ENCODE measurements around the gene TENM4.
"Not testable (repeated sequence)": the region's sequence is repeated elsewhere in the genome, so short reads cannot be mapped to it uniquely, and the experiment has no call there.

TENM4 gene

DNA sequence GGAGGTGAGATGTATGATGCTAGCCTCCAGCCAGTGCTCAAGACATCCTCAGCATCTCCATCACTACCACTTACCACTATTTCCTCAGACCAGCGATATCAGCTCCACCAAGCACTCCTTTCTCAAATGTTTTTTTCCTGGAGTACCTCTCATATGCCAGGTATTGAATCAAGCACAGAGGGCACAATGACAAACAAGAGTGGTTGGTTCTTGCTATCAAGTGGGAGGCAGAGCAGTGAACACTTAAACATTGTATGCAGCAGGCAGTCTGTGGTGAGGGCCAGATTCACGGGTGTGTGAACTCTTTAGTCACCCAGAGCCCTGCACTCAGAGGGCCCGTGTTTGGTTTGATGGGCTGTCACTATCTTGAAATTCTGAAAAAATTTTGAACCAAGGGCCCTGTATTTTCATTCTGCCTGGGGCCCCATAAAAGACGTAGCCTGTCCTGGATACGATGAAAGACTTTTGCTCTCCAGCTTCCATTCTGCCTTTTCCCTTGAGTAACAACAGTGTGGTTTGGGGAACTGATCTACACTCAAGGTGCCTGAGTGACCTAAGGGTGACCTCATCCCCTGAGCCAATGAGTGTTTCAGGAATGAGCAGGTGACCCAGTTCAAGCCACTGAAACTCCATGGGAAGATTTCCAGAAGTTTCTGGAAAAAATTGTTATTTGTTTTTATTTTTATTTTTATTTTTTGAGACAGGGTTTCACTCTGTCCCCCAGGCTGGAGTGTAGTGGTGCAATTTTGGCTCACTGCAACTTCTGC is 517.8 kb downstream of the TENM4 start:
- no peak for DNase-seq

- DNase-seq, result no peak
These were observed 519.3 kb downstream of the TENM4 start for GRCh38 chr11:78921509-78921908.

- no peak for DNase-seq
These were observed 520.5 kb downstream of the TENM4 start for GRCh38 chr11:78920329-78920728.

DNA sequence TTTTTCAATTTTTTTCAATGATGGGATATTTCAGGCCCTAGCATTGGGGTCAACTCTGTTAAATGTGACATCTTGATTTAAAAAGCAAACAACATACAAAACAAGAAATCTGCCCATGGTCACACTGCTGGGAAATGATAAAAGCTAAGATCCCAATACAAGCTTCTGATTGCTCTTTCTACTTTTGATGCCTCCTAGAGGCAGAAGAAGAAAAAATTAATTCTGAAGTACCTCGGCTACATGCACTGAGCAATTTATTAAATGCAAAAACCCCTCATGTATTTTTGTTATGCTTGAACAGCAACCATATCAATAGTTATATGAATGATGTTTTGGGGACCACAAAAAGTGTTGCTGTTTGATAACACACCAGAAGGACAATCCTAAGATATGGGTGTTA is 524.1 kb downstream of the TENM4 start:
- DNase-seq, result no peak

GRCh38 chr11:78914503-78914902 is 526.3 kb downstream of the TENM4 start:
- no peak for DNase-seq

GRCh38 chr11:78912778-78913177 is 528.1 kb downstream of the TENM4 start:
- DNase-seq, result no peak

DNA sequence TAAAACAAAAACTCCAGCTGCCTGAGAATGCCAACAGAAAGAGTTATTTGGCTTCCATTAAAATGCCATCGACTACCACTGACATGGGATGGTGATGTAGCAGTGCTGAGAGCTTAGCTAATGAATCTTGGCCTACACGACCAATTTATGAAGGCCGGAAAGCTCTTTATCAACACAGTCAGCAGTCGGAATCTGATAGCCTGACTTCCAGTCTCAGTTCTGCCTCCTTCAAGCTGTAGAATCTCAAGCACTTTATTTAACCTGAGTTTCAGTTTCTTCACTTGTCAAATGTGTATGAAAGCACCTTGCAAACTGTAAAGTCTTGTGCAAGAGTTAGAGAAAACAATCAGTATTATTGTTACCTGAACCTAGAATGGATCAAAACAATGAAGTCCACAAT is 530.5 kb downstream of the TENM4 start:
- no peak for DNase-seq

GRCh38 chr11:78909386-78909785 is 531.4 kb downstream of the TENM4 start:
- DNase-seq, result no peak

DNA sequence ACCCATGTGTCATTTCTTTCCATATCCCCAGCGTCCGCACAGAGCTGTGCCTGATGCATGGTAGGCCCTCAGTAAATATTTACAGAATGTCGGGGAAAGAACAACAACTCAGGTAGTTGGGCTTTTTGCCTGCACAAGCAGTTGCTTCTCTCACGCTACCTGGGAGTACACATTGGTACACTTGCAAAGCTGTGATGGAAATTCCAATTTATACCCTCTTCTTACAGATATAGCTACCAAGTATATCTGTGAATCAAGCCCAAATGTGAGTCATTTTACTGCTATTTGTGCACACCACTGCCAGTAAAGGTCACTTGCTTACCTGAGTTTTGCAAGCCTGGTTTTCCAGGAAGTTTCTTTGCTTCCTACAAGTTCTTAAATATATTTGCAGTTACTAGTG is 533.2 kb downstream of the TENM4 start:
- no peak for DNase-seq

DNA sequence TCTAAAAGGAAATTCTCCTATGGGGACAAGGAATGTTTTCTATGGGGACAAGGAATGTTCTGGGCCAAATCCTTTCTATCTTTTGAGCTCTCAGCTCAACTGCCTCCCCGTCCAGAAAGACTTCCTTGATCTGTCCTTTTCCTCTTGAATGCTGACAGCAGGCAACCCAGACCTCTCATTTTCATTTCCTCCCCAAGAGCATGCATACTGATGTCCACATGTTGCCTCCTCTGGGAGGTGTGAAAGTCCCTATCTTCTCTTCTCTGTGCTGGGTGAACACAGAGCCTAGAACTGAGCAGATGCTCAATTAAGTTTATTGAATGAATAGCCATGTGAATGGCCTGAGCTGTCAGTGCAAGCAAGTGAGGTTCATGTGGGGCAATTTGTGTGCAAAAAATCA is 534.3 kb downstream of the TENM4 start:
- no peak for DNase-seq

DNA sequence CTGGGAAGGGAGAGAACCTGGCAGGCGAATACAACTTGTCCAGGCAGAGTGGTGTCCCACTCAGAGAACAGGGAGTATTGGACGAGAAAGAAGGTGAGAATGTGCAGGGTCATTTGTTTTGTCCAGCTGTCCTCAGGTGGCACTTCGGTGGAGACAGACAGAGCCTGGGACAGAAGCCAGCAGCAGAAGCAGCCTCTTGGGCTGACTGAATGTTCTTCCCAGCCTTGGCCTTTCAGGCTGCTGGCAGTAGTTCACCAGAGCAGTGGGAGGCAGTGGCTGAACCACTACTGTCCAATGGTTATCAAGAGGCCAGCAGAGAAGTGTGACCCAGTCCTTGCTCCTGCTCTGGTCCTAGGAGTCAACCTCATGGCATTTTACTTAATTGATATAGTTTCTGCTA is 535.1 kb downstream of the TENM4 start:
- no peak for DNase-seq

DNA sequence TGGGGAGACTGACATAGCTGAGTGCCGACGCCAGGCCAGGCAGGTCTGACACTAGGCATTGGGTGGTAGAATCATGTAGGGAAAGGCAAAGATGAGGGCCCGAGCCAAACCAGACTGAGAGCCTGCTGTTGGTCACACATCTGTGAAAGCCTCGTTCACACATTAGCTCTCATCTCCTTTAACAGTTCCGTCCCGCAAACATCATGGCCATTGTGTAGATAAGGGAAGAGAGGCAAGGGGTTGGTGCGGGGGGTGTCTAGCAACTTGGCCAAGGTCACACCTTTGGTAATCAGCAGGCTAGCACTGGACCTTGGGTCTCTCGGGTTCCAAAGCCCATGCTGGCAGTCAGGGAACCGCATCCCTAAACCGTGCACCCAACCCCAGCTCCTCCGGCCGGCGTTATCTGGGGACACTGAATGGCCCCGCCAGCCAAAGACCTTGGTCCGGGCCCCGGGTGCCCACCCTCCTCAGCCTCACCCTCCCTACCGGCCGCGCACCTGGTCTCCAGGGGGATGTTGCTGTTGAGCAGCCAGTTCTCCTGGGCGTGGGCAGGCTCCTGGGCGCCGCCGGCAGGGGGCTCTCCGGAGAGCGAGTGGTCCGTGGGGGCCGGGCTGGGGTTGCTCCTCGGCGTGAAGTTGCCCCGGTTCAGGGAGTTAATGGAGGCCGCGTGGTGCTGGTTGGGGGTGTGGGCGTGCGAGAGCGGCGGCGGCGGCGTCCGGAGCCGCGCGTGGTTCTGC is 537.9 kb downstream of the TENM4 start:
- DNase-seq, result no peak

GRCh38 chr11:78901831-78902230 is 539.0 kb downstream of the TENM4 start:
- DNase-seq, result no peak

DNA sequence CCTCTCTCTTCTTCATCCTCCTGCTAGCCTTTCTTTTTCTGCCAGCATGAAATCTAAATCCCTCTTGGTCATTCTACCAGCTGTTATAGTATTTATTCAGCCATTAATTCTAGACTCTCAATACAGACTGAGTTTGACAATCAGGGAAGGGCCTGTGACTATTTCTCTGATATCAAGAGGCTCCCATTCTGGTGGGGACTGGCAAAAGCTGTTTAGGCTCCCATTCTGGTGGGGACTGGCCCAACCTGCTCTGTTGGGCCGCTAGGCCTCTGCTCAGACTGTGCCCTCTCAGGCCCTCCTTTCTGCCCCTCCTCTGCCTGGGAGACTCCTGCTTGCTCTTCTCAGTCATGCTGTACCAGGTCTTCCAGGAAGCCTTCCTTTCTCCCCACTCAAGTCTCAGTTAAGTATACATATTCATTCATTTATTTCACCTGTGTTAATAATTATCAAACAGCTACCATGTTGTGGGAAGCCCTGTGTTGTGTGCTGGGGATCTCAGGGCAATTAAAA is 542.5 kb downstream of the TENM4 start:
- no peak for DNase-seq

GRCh38 chr11:78893996-78894395 is 546.8 kb downstream of the TENM4 start:
- DNase-seq, result no peak

DNA sequence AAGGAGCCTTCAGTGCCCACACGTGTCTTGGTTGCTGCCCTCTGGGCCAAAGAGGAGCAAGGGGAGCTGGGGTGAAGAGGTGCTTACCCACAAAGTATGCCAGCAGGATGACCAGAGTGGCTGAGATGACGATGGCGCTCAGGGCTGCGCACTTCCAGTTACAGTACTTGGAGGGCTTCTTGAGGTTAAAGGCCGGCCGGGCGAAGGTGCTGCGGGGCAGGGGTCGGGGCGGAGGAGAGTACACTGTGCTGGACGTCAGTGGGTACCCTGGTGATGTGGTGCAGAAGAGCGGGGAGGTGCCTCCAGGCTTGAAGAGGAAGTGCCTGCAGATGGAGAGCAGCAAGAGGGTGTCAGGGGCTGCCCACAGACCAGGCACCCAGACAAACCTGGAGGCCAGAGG is 551.1 kb downstream of the TENM4 start:
- DNase-seq, result no peak

- no peak for DNase-seq
These were observed 554.2 kb downstream of the TENM4 start for GRCh38 chr11:78886616-78887015.

GRCh38 chr11:78884761-78885160 is 556.1 kb downstream of the TENM4 start:
- DNase-seq, result no peak

- DNase-seq, result no peak
These were observed 557.3 kb downstream of the TENM4 start for GRCh38 chr11:78883506-78883905.

- DNase-seq, result not testable (repeated sequence)
These were observed 561.5 kb downstream of the TENM4 start for GRCh38 chr11:78879094-78879980.

DNA sequence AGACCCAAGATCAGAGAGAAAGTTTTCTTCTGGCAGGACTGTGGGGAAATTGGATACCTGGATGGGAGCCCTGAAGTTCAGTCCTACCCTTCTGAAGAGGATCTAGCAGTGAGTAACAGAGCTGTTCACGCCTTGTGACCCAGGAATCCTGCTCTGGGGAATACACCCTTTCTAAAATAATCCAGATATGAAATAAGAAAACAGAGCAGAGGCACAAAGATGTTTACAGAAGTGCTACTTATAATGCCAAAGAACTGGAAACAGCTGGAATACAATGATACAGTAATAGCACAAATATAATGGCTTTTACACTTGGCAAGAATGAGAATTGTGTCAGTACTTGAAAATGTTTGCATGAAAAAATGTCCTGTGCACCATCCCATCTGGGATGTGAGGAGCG is 562.2 kb downstream of the TENM4 start:
- no peak for DNase-seq

GRCh38 chr11:78876676-78877075 is 564.2 kb downstream of the TENM4 start:
- DNase-seq, result no peak

GRCh38 chr11:78870655-78871054 is 570.2 kb downstream of the TENM4 start:
- no peak for DNase-seq

Measured in NCI-H1694 (cell line).